Keratinocyte (primary cell): ENCODE measurements around the gene NUAK1. TPM values are rescaled to one million over a fixed set of nuclear protein-coding genes. Genes with fewer than 3 reads are reported as not detected.

ENCODE experiments used
- DNase-seq: peaks from one replicate; pipeline ENCODE4 v3.0.0-alpha.2; 2011; ENCODE audit warnings: low read depth, missing footprints, low spot score
- FAIRE-seq: peaks from 2 replicates; lab custom pipeline; 2011; peaks lifted over from hg19 to GRCh38; lab: Jason Lieb, UNC
- H2AFZ ChIP-seq: 2 replicates; pipeline ENCODE4 v1.6.0; 2012; ENCODE audit warnings: low read length, control low read depth, inconsistent platforms; ENCODE audit not compliant: control insufficient read depth
- H3K27ac ChIP-seq: 2 replicates; pipeline ENCODE4 v1.5.1; 2011; ENCODE audit warnings: low read length; ENCODE audit not compliant: control insufficient read depth, insufficient read depth
- H3K27me3 ChIP-seq: 3 replicates; pipeline ENCODE4 v1.6.0; 2011; ENCODE audit warnings: low read length; ENCODE audit not compliant: control insufficient read depth, insufficient read depth; ENCODE audit errors: extremely low read depth
- H3K36me3 ChIP-seq, 2 experiments: 2 replicates in 1 of 2; 3 replicates in 1 of 2; pipeline ENCODE4 v1.5.1; 2011; ENCODE audit warnings: low read length in 2 of 2, mild to moderate bottlenecking in 1 of 2; ENCODE audit not compliant: control insufficient read depth in 2 of 2, insufficient read depth in 2 of 2; ENCODE audit errors: extremely low read depth in 1 of 2
- H3K4me1 ChIP-seq: 3 replicates; pipeline ENCODE4 v1.5.1; 2011; ENCODE audit warnings: low read length; ENCODE audit not compliant: control insufficient read depth, insufficient read depth; ENCODE audit errors: extremely low read depth
- H3K4me2 ChIP-seq: 3 replicates; pipeline ENCODE4 v1.6.0; 2011; ENCODE audit warnings: low read depth, low read length; ENCODE audit not compliant: control insufficient read depth, insufficient read depth; ENCODE audit errors: extremely low read depth
- H3K4me3 ChIP-seq, 3 experiments: fragments of 200-600 bp in 1 of 3; sonication (generic) in 1 of 3; 2 replicates in 2 of 3; 3 replicates in 1 of 3; pipeline ENCODE4 v1.5.1; 2011 to 2016; ENCODE audit warnings: low read length in 3 of 3, mild to moderate bottlenecking in 3 of 3, control low read depth in 2 of 3, inconsistent platforms in 1 of 3, low read depth in 1 of 3, mixed read lengths in 1 of 3, mixed run types in 1 of 3, moderate library complexity in 1 of 3; ENCODE audit not compliant: control insufficient read depth in 2 of 3, insufficient read depth in 2 of 3; ENCODE audit errors: extremely low read depth in 1 of 3
- H3K79me2 ChIP-seq: 2 replicates; pipeline ENCODE4 v1.6.0; 2012; ENCODE audit warnings: low read length; ENCODE audit not compliant: control insufficient read depth, insufficient read depth
- H3K9ac ChIP-seq: 3 replicates; pipeline ENCODE4 v1.6.0; 2011; ENCODE audit warnings: low read length; ENCODE audit not compliant: control insufficient read depth, insufficient read depth; ENCODE audit errors: extremely low read depth
- H3K9me1 ChIP-seq: 3 replicates; pipeline ENCODE4 v1.6.0; 2011; ENCODE audit warnings: low read length; ENCODE audit not compliant: control insufficient read depth, insufficient read depth; ENCODE audit errors: extremely low read depth
- H3K9me3 ChIP-seq: 2 replicates; pipeline ENCODE4 v1.5.1; 2012; ENCODE audit warnings: low read depth, low read length; ENCODE audit not compliant: control insufficient read depth
- H4K20me1 ChIP-seq: 3 replicates; pipeline ENCODE4 v1.6.0; 2011; ENCODE audit warnings: low read length; ENCODE audit not compliant: control insufficient read depth, insufficient read depth; ENCODE audit errors: extremely low read depth
- EZH2 ChIP-seq: IDR thresholded peaks from one replicate; pipeline ENCODE4 v1.6.1; 2012; ENCODE audit warnings: inconsistent platforms, mild to moderate bottlenecking, low read length, moderate library complexity
- dilution Hi-C: fragments of 300-500 bp; cut with MboI; formaldehyde crosslinking; loops from one replicate; pipeline ENCODE4 v1.7.0; 2020; ENCODE audit warnings: low sequenced_read_pairs; ENCODE audit not compliant: extremely low pct_ligation_motif_present
- polyA plus RNA-seq, 5 experiments: library from polyadenylated mRNA; depleted of rRNA in 3 of 5; stranded (reverse) in 3 of 5; stranded (forward) in 1 of 5; unstranded in 1 of 5; fragments of >200 nt; gene quantifications; 1 replicate in 1 of 5; 2 replicates in 3 of 5; 3 replicates in 1 of 5; pipeline versions ENCODE4 v1.2.1 to v1.2.3, GENCODE V29; 2011 to 2012; ENCODE audit warnings: missing spikeins in 2 of 5, low read depth in 1 of 5, low replicate concordance in 1 of 5
- TF ChIP-seq, protein P1 (sequence below), 3 experiments: IDR thresholded peaks in 1 of 3; conservative IDR thresholded peaks in 1 of 3; optimal IDR thresholded peaks in 1 of 3; 2 replicates in 2 of 3; 3 replicates in 1 of 3; pipeline versions ENCODE3 to v1.5.1; 2011; ENCODE audit warnings: low read length in 3 of 3, mild to moderate bottlenecking in 3 of 3, moderate library complexity in 2 of 3, control low read depth in 1 of 3, inconsistent platforms in 1 of 3; ENCODE audit not compliant: insufficient read depth in 2 of 3; ENCODE audit errors: extremely low read depth in 1 of 3

The NUAK1 gene
- polyA plus RNA-seq, 1 donor (not counting 4 experiments of a cell fraction or from before 2014, with no cell fraction given) = 12.3 TPM

DNA sequence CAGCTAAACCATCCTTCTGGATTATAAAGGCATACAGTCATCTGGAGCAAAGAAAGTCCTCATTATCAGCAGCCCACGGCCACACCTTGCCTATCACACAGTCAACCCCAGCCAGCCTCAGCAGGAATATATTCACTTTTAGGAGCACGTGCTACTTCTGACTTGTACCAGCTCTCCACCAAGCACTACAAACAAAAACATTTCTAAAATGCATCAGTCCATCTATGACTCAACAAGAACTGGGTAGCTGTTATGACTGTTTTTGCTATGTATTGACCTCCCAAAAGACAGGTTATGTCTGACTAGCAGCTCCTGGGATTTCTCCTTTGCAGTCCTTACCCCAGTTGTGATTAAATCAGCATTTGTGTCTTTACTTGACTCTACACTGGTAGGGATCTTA lies 31.2 kb downstream of the NUAK1 start:
- FAIRE-seq (peak; percentile 74), DNase-seq (no peak)
- peaks cover 0 to 5% of the 10 kb centered on the region in 2 experiments for H3K36me3 ChIP-seq
- H3K9me1 ChIP-seq = no peaks in the 10 kb centered on the region
- dilution Hi-C loops = no loop called here
- H3K27me3 ChIP-seq = no peaks in the 10 kb centered on the region
- peaks cover 36% of the 10 kb centered on the region for H3K79me2 ChIP-seq
- peak overlapping the region; percentile 48 for H3K9ac ChIP-seq
- H3K9me3 ChIP-seq = no peaks in the 10 kb centered on the region
- no peak overlapping the region for H2AFZ ChIP-seq
- TF ChIP-seq, protein P1, sequence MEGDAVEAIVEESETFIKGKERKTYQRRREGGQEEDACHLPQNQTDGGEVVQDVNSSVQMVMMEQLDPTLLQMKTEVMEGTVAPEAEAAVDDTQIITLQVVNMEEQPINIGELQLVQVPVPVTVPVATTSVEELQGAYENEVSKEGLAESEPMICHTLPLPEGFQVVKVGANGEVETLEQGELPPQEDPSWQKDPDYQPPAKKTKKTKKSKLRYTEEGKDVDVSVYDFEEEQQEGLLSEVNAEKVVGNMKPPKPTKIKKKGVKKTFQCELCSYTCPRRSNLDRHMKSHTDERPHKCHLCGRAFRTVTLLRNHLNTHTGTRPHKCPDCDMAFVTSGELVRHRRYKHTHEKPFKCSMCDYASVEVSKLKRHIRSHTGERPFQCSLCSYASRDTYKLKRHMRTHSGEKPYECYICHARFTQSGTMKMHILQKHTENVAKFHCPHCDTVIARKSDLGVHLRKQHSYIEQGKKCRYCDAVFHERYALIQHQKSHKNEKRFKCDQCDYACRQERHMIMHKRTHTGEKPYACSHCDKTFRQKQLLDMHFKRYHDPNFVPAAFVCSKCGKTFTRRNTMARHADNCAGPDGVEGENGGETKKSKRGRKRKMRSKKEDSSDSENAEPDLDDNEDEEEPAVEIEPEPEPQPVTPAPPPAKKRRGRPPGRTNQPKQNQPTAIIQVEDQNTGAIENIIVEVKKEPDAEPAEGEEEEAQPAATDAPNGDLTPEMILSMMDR (optimal IDR thresholded peaks at IDR 0.05 in 1 of 3, IDR thresholded peaks at IDR 0.05 in 1 of 3, conservative IDR thresholded peaks at IDR 0.05 in 1 of 3; ENCODE audit: extremely low read depth in 1 of 3, insufficient read depth in 2 of 3, low read length in 3 of 3) = no peak
- TF ChIP-seq EZH2 = no peak
- peak overlapping the region; percentile 56 for H3K27ac ChIP-seq
- no peak overlapping the region for H3K4me3 ChIP-seq
- H4K20me1 ChIP-seq = no peaks in the 10 kb centered on the region
- H3K4me2 ChIP-seq = peak overlapping the region; percentile 38
- H3K4me1 ChIP-seq = peaks cover 56% of the 10 kb centered on the region

DNA sequence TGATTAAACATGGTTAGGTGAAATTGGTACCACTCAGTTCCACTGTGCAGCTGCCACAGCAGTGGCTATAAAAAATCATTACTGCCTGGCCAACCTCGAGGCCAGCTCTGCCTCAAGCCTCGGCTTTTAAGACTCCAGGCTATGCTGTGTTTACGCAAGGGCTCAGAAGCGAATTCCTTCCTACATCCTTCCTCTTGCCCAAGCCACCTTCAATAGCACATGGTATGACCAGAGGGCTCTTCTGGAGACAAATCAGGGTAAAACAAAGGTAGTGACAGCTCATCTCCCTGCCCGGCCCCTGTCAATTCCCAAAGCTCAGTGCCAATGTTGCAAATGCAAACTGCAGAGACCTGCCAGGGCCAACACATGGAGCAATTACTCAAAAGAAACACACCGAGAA lies 31.9 kb downstream of the NUAK1 start:
- H3K4me1 ChIP-seq = peaks cover 49% of the 10 kb centered on the region
- FAIRE-seq (peak; percentile 89), DNase-seq (no peak)
- no peaks in the 10 kb centered on the region for H4K20me1 ChIP-seq
- H3K9ac ChIP-seq = peak overlapping the region; percentile 17
- no peak overlapping the region for H2AFZ ChIP-seq
- peak overlapping the region; percentile 56 for H3K27ac ChIP-seq
- no peaks in the 10 kb centered on the region for H3K9me3 ChIP-seq
- dilution Hi-C loops = no loop called here
- H3K4me2 ChIP-seq = peak overlapping the region; percentile 38
- H3K9me1 ChIP-seq = no peaks in the 10 kb centered on the region
- H3K4me3 ChIP-seq = no peak overlapping the region
- no peaks in the 10 kb centered on the region for H3K27me3 ChIP-seq
- TF ChIP-seq EZH2 = no peak
- TF ChIP-seq, protein P1 (optimal IDR thresholded peaks at IDR 0.05 in 1 of 3, IDR thresholded peaks at IDR 0.05 in 1 of 3, conservative IDR thresholded peaks at IDR 0.05 in 1 of 3; ENCODE audit: extremely low read depth in 1 of 3, insufficient read depth in 2 of 3, low read length in 3 of 3) = no peak
- H3K36me3 ChIP-seq = peaks cover 0 to 6% of the 10 kb centered on the region in 2 experiments
- H3K79me2 ChIP-seq = peaks cover 37% of the 10 kb centered on the region
